Measurements from ENCODE around the gene DDOST.

Gene DDOST

GRCh38 chr1:20661207-20662109 lies at the start of gene DDOST:
TSS of gene DDOST (minus strand) at chr1:20661369. CDS start at chr1:20661350, 19 bp downstream.
- DNase-seq (ENCODE audit: low read depth, low spot score), result peak; percentile 99

- no peak for DNase-seq (ENCODE audit: low read depth, low spot score)
Observed at GRCh38 chr1:20710469-20711284, 49.5 kb upstream of the DDOST start.

GRCh38 chr1:20709868-20710267 lies 48.7 kb upstream of the DDOST start:
- DNase-seq (ENCODE audit: low read depth, low spot score), result no peak

DNA sequence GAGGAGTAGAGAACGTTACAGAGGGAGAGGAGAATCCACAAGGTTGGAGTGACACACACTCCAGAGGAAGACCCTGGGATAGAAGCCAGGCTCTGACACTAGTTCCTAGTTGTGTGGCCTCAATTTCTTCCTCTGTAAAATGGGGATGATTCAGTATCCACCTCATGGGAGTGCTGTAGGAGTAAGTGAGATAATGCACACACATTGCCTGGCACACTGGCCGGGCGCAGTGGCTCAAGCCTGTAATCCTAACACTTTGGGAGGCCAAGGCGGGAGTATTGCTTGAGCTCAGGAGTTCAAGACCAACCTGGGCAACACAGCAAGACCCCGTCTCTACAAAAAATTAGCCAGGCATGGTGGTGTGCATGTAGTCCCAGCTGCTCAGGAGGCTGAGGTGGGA lies 47.7 kb upstream of the DDOST start:
- no peak for DNase-seq (ENCODE audit: low read depth, low spot score)

GRCh38 chr1:20708057-20708456 lies 46.9 kb upstream of the DDOST start:
- no peak for DNase-seq (ENCODE audit: low read depth, low spot score)

DNA sequence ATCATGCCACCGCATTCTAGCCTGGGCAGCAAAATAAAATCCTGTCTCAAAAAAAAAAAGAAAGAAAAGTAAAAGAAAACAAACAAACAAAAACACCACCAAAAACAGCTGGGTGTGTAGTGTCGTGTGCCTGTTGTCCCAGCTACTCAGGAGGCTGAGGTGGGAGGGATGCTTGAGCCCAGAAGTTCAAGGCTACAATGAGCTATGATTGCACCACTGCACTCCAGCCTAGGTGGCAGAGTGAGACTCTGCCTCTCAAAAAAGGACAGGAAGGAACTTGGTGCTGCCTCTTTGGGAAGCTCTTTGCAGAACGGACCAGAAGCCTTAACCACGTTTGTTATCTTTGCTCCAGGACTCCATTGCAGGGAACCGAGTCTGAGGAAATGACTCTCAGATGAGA lies 45.7 kb upstream of the DDOST start:
- no peak for DNase-seq (ENCODE audit: low read depth, low spot score)

- DNase-seq (ENCODE audit: low read depth, low spot score), result no peak
Observed at GRCh38 chr1:20705203-20705755, 44.1 kb upstream of the DDOST start.

- no peak for DNase-seq (ENCODE audit: low read depth, low spot score)
Observed at GRCh38 chr1:20704390-20705202, 43.4 kb upstream of the DDOST start.

- no peak for DNase-seq (ENCODE audit: low read depth, low spot score)
Observed at GRCh38 chr1:20703124-20703756, 42.1 kb upstream of the DDOST start.

- DNase-seq (ENCODE audit: low read depth, low spot score), result peak; percentile 37
Observed at GRCh38 chr1:20702416-20702815, 41.2 kb upstream of the DDOST start.

DNA sequence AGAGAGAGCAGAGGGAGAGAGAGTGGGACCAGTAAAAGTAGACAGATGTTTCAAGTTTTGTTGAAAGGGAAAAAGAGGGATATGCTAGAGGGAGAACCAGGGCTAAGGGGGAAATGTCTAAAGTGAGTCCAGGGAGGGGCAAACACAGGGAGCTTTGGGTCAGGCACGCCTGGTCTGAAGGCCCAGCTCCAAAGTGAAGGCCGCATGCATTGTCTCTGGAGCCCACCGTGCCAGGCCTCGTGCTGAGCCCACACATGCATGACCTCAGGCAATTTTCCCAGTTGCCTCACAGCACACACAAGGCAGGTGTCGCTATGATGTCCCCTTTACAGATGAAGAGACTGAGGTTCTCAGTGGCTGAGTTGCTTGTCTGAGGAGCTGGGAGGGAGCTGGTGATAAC lies 40.7 kb upstream of the DDOST start:
- no peak for DNase-seq (ENCODE audit: low read depth, low spot score)

- DNase-seq (ENCODE audit: low read depth, low spot score), result no peak
Observed at GRCh38 chr1:20701446-20701845, 40.3 kb upstream of the DDOST start.

DNA sequence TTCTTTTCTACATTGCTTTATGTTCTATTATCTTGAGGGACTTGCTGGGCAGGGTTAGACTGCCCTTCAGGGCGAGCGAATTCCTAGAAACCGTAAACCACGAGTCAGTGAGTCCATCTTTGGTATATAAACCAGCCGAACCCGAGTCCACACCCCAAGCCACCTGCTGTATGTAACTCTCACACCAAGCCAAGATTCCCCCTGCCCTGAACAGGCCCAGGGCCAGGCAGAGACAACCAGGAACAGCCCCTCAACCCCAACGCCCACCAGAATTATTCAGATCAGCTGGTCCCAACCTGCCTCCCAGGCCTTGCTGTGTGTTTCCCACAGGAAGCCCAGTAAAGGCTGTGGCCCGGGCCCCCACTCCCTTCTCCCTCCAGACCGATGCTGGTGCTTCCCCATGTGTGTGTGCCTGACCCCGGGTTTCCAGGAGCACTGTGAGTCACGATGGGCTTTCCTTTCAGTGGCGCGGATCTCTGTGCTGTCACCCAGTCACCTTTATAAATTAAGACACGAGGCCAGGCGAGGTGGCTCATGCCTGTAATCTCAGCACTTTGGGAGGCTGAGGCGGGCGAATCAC lies 39.6 kb upstream of the DDOST start:
- DNase-seq (ENCODE audit: low read depth, low spot score), result no peak

DNA sequence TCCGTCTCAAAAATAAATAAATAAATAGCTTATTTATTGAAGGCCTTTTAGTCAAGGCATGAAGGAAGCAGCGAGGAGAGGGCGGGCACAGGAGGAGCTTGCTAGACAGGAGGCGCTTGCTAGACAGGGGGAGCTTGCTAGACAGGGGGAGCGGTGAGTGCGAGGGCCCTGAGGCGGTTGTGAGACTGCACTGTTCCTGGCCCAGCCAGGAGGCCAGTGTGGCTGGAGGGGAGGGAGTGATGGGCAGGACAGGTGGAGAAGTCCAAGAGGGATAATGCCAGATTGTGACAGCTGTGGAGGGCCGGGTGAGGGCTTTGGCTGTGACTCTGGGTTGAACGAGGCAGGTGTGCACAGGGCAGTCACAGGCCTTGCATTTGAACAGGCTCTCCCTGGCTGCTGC lies 38.4 kb upstream of the DDOST start:
- DNase-seq (ENCODE audit: low read depth, low spot score), result no peak

- DNase-seq (ENCODE audit: low read depth, low spot score), result peak; percentile 76
Observed at GRCh38 chr1:20698195-20698910, 37.2 kb upstream of the DDOST start.

- no peak for DNase-seq (ENCODE audit: low read depth, low spot score)
Observed at GRCh38 chr1:20697563-20697962, 36.4 kb upstream of the DDOST start.

DNA sequence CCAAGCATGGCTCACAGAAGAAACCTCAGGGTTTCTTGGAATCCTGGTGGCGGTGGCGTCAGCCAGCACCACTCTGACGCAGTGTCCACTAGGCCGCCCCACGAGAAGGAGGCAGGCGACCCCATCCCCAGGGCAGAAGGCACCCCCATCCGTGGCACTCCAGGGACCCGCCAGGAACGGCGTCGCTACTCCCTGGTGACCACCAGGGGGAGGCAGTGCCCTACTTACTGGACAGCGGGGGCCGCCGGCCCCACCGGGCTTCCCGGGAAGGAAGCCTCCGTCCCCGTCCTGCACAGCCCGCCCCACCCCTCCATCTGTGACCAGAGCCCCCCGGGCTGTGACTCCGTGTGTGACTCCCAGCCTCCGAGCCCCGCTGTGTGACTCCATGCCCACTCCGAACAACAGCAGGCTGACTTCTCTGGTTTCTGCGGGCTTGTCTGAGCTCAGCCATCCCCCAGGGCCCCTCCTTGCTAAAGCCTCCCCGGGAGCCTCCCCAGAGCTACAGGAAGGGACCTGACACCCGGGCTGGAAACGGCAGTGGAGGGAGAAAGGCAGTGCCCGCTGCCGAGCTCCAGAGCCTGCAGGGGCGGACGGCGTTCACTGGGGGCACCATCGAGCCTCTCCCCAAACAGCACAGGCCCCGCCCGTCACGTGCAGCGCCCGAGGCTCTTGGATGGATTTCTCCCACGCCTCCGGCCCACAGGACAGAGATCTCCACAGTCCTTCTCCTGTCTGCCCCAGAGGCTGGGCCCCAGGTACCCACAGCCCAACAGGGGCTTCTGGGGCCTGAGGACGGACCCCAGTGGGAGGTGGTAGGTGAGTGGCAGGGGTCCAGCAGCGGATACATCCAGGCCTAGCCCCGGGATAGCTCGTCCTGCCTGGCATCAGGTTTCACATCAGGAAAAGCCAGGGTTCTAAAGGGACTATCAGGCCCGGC lies 35.5 kb upstream of the DDOST start:
- peak; percentile 97 for DNase-seq (ENCODE audit: low read depth, low spot score)

- no peak for DNase-seq (ENCODE audit: low read depth, low spot score)
Observed at GRCh38 chr1:20695515-20695914, 34.3 kb upstream of the DDOST start.

DNA sequence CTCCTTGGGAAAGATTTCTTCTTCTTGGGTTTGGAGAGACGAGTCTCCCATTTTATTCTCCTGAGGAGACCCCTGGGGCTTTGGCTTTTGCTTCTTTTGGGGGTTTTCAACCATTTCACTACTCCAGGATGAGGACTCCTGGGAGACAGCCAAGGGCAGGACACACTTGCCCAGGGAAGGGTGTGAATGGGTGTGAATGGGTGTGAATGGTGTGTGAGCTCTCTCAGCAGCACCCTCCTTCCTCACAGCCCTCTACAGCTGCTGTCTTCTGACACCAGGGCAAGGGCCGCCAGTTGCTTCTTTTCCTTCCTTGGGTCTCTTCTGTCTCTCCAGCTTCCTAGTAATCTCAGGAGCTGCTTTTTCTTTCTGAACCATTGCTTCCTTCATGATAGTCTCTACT lies 32.5 kb upstream of the DDOST start:
- DNase-seq (ENCODE audit: low read depth, low spot score), result no peak

Measured in astrocyte of the hippocampus (primary cell).